AG04450 (cell line): ENCODE results near the gene FAM43A. TPM values are rescaled to one million over a fixed set of nuclear protein-coding genes. Genes with fewer than 3 reads are reported as not detected.
A peak's percentile ranks its signal among the peaks of the same experiment; 100 is the strongest.

Experiments used
- CTCF ChIA-PET: fragments of 300-600, 350-600 bp; formaldehyde crosslinking; extraction: SDS; loops from one replicate; lab custom pipeline; 2022; ENCODE audit warnings: antibody characterized with exemption, inconsistent platforms; lab: Charles Lee
- POLR2A ChIA-PET: fragments of 350-600 bp; formaldehyde crosslinking; extraction: SDS; loops from one replicate; lab custom pipeline; 2021; ENCODE audit warnings: antibody characterized with exemption, inconsistent platforms; lab: Yijun Ruan, JAX
- DNase-seq: peaks from one replicate; pipeline ENCODE4 v3.0.0-alpha.2; 2011; ENCODE audit warnings: low read depth, low spot score
- H3K27ac ChIP-seq: one replicate; pipeline ENCODE4 v1.5.1; 2012; ENCODE audit warnings: low read depth, low read length, control low read depth
- H3K27me3 ChIP-seq: one replicate; pipeline ENCODE4 v1.6.0; 2012; ENCODE audit warnings: low read length; ENCODE audit not compliant: control insufficient read depth, insufficient read depth
- H3K4me3 ChIP-seq: 2 replicates; pipeline ENCODE4 v1.5.1; 2011; ENCODE audit warnings: mild to moderate bottlenecking, low read depth, low read length, control low read depth
- H3K9me3 ChIP-seq: 2 replicates; pipeline ENCODE4 v1.5.1; 2012; ENCODE audit warnings: low read length; ENCODE audit not compliant: control insufficient read depth, insufficient read depth
- CTCF ChIP-seq: IDR thresholded peaks from 2 replicates; pipeline ENCODE4 v1.5.1; 2011; ENCODE audit warnings: low read depth, low read length, control low read depth, inconsistent platforms
- polyA plus RNA-seq: library from polyadenylated mRNA; depleted of rRNA; stranded (reverse); fragments of >200 nt; gene quantifications from 2 replicates; pipeline ENCODE4 v1.2.3, GENCODE V29; 2011

Gene FAM43A
- polyA plus RNA-seq, 1 experiment, result 7.6 TPM

GRCh38 chr3:194667363-194667762, 18.3 kb upstream of the FAM43A start:
- CTCF ChIA-PET, result interaction anchor here (0.7 to 1.0 kb wide), 3 partner anchors 21 to 603 kb away, joined by 4 to 5 read pairs (median 5); no protein-coding TSS in a partner anchor

DNA sequence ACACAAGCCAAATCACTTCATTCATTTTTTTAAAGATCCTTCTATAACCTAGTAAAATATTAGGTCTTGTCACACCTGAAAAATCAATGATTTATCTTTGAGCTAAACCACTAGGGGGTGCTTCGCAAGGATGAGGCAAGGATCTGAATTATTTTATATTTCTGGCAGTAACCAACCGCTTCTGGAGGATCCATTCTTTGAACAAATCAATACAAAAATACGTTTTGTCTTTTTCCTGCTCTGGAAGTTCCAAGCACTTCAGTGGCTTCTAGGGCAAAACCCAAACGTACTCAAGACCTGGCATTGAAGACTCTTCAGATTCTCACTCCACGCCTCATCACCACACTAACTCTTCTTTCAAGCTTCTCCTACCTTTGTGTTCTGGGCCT, 14.2 kb upstream of the FAM43A start:
- no peak for DNase-seq
- Histone ChIP-seq H3K27me3 (peaks cover 3% of the 10 kb centered on the region), H3K9me3 (no peaks in the 10 kb centered on the region), H3K4me3 (peak overlapping the region; percentile 95), H3K27ac (peak overlapping the region; percentile 84)
- ChIA-PET CTCF (interaction anchor here (0.5 to 5.1 kb wide), 41 partner anchors 10 to 766 kb away, joined by 3 to 73 read pairs (median 4); partner anchors contain the start of gene XXYLT1), POLR2A (interaction anchor here (0.5 to 3.6 kb wide), 6 partner anchors 11 to 872 kb away, joined by 3 to 32 read pairs (median 5); partner anchors contain the start of genes FAM43A and PPP1R2)
- TF ChIP-seq CTCF, result peak; percentile 65

More at GRCh38 chr3:194667363-194667762, 18.3 kb upstream of the FAM43A start:
- DNase-seq, result no peak
- POLR2A ChIA-PET, result no interaction called here
- no peaks in the 10 kb centered on the region for H3K27me3 ChIP-seq
- H3K4me3 ChIP-seq, result no peak overlapping the region
- H3K9me3 ChIP-seq, result no peaks in the 10 kb centered on the region
- TF ChIP-seq CTCF, result no peak
- H3K27ac ChIP-seq, result no peak overlapping the region

- Histone ChIP-seq H3K9me3 (no peaks in the 10 kb centered on the region), H3K4me3 (peak within 1 kb of the TSS; percentile 95), H3K27me3 (peaks cover 3% of the 10 kb centered on the region), H3K27ac (peak within 1 kb of the TSS; percentile 84)
- peak; percentile 87 for DNase-seq
- CTCF ChIA-PET, result interaction anchor here (0.5 to 5.1 kb wide), 40 partner anchors 10 to 848 kb away, joined by 3 to 73 read pairs (median 4); partner anchors contain the start of gene XXYLT1
- POLR2A ChIA-PET, result interaction anchor here (0.6 to 3.6 kb wide), 9 partner anchors 10 to 871 kb away, joined by 3 to 32 read pairs (median 4); partner anchors contain the start of genes FAM43A, PPP1R2 and XXYLT1
- no peak for TF ChIP-seq CTCF
These were observed 13.5 kb upstream of the FAM43A start, which contains the start of gene LSG1 for GRCh38 chr3:194671900-194672808. Gene LSG1 (minus strand): TSS chr3:194672191. CDS start chr3:194672162, 29 bp downstream.

GRCh38 chr3:194672876-194673275, 12.8 kb upstream of the FAM43A start:
- POLR2A ChIA-PET, result interaction anchor here (1.0 to 3.6 kb wide), 4 partner anchors 10 to 588 kb away, joined by 3 to 32 read pairs (median 6); partner anchors contain the start of gene FAM43A
- DNase-seq, result no peak
- Histone ChIP-seq H3K9me3 (no peaks in the 10 kb centered on the region), H3K4me3 (peak overlapping the region; percentile 95), H3K27me3 (peaks cover 3% of the 10 kb centered on the region), H3K27ac (peak overlapping the region; percentile 84)
- CTCF ChIA-PET, result interaction anchor here (1.3 to 5.1 kb wide), 10 partner anchors 10 to 848 kb away, joined by 3 to 73 read pairs (median 10); partner anchors contain the start of gene XXYLT1
- no peak for TF ChIP-seq CTCF
